ENCODE data around the gene ADAMTSL5.
"Not testable (repeated sequence)": the region's sequence is repeated elsewhere in the genome, so short reads cannot be mapped to it uniquely, and the experiment has no call there.

ADAMTSL5 gene

GRCh38 chr19:1481224-1481892 is 31.5 kb downstream of the ADAMTSL5 start:
- Histone ChIP-seq H3K4me3 (ENCODE audit: low read length) (no peak overlapping the region), H3K9ac (ENCODE audit: low read depth, low read length) (no peak overlapping the region), H3K4me2 (ENCODE audit: low read length) (no peak overlapping the region), H3K9me3 (replicated peaks; ENCODE audit: low read length) (no peaks in the 10 kb centered on the region), H3K36me3 (ENCODE audit: insufficient read depth, low read length) (peaks cover 5% of the 10 kb centered on the region), H3K4me1 (ENCODE audit: control insufficient read depth, insufficient read depth, low read length) (no peaks in the 10 kb centered on the region), H3K27me3 (ENCODE audit: control insufficient read depth, insufficient read depth, low read length) (no peaks in the 10 kb centered on the region)

DNA sequence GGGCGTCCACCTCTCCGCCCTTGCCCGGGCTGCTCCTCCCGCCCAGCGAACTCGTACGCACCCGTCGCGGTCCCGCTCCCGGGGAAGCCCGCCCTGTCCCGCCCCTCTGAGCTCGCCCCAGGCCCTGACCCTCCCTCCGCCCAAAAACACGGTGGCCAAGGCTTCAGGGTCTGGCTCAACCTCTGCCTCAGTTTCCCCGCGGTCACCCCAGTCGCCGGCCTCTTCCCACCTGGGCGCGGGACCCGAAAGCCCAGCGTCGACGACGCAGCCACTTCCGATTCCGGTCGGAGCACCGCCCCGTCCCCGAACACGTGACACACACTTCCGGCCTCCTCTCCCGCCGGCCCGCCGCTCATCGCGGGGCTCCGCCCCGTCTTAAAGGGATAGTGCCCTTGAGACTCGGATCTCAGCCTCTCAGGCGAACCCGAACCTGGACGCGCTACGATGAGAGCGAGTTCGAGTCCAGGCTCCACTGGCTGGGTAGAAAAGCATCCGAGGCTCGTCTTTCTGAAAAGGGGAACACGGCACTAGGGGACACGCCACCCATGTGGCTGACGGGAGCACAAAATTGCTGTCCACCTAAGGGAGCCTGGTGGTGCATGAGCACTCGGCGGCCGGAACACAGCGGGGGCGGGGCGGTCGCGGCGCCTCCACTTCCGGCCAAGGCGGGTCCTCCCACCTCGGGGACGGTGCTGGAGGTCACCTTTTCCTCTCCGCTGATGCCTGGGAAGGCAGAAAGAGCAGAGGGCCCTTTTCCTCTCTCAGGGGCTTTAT is 33.7 kb downstream of the ADAMTSL5 start, which contains the start of gene C19orf25:
C19orf25 (minus strand) TSS at position 282 of the 774 bp plus-strand sequence. CDS start 312 bp downstream, outside the sequence.
- Histone ChIP-seq H3K36me3 (ENCODE audit: insufficient read depth, low read length) (peaks cover 8% of the 10 kb centered on the region), H3K27me3 (ENCODE audit: control insufficient read depth, insufficient read depth, low read length) (no peaks in the 10 kb centered on the region), H3K9ac (ENCODE audit: low read depth, low read length) (peak within 1 kb of the TSS; percentile 77), H3K4me3 (ENCODE audit: low read length) (peak within 1 kb of the TSS; percentile 75), H3K9me3 (replicated peaks; ENCODE audit: low read length) (no peaks in the 10 kb centered on the region), H3K4me2 (ENCODE audit: low read length) (peak within 1 kb of the TSS; percentile 89), H3K4me1 (ENCODE audit: control insufficient read depth, insufficient read depth, low read length) (no peaks in the 10 kb centered on the region)

GRCh38 chr19:1477056-1477455 is 35.8 kb downstream of the ADAMTSL5 start:
- not testable (repeated sequence) for H3K9ac ChIP-seq (ENCODE audit: low read depth, low read length); H3K9me3 ChIP-seq (replicated peaks; ENCODE audit: low read length); H3K36me3 ChIP-seq (ENCODE audit: insufficient read depth, low read length); H3K4me2 ChIP-seq (ENCODE audit: low read length); H3K4me1 ChIP-seq (ENCODE audit: control insufficient read depth, insufficient read depth, low read length); H3K4me3 ChIP-seq (ENCODE audit: low read length)
- H3K27me3 ChIP-seq (ENCODE audit: control insufficient read depth, insufficient read depth, low read length), result peaks cover 15% of the 10 kb centered on the region

DNA sequence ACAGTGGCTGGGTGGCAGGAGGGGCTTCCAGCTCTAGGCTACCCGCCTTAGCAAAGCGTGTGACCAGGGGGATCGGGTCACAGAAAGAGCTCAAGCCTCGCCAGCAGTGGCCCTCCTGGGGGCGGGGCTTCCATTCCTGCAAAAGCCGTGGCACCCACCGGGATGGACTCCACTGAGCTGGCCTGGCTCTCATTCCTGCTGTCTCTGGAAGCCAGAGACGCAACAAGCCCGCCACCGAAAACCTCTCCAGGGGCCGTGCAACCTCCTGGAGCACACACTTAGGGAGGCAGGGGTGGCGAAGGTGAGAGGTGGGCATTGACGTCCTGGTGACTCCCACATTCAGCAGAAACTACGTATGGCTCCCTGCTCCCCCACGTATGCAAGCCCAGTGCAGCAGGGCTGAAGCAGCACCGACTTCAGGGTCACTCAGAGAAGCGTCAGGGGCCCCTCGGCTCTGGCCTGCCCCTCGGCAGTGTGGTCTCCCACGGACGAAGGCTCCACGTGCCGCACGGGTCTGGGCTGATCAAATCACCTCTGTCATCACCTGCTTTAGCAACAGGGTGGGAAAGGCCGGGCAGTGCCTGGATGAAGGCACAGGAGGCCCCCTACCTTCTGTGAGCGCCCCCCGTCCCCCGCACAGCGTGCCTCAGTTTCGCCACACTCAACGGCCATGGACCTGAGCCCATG is 36.9 kb downstream of the ADAMTSL5 start:
- H3K4me3 ChIP-seq (ENCODE audit: low read length), result no peak overlapping the region
- peaks cover 26% of the 10 kb centered on the region for H3K27me3 ChIP-seq (ENCODE audit: control insufficient read depth, insufficient read depth, low read length)
- H3K36me3 ChIP-seq (ENCODE audit: insufficient read depth, low read length), result peaks cover 8% of the 10 kb centered on the region
- H3K4me2 ChIP-seq (ENCODE audit: low read length), result no peak overlapping the region
- H3K9ac ChIP-seq (ENCODE audit: low read depth, low read length), result no peak overlapping the region
- peaks cover 10% of the 10 kb centered on the region for H3K4me1 ChIP-seq (ENCODE audit: control insufficient read depth, insufficient read depth, low read length)
- no peaks in the 10 kb centered on the region for H3K9me3 ChIP-seq (replicated peaks; ENCODE audit: low read length)

DNA sequence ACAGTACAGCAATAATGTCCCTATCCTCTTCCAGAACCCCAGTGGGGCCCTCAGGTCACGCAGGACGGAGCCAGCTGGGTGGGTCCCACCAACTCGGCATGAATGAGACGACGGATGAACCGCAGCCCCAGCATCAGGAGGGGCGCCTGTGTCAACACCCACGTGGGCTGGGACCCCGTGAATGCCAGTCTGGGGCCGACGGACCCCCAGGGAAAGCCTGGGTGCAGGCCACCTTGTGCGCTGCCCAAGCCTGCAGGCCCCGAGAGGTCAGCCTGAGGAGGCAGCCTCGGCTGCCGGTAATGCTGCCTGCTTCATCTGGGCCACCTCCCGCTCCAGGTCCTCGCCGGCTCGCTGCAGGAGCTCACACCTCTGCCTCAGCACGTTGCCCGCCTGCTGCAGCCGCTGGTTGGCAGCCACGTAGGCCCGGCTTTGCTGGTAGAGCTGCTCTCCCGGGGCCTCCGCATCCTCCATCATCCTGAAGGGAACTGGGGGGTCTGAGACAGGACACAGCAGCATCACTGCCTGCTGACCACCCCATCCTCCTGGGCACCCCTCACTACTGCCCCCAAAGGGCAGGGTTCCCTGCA is 38.0 kb downstream of the ADAMTSL5 start:
- Histone ChIP-seq H3K9me3 (replicated peaks; ENCODE audit: low read length) (no peaks in the 10 kb centered on the region), H3K27me3 (ENCODE audit: control insufficient read depth, insufficient read depth, low read length) (peaks cover 37% of the 10 kb centered on the region), H3K4me1 (ENCODE audit: control insufficient read depth, insufficient read depth, low read length) (peaks cover 20% of the 10 kb centered on the region), H3K4me3 (ENCODE audit: low read length) (no peak overlapping the region), H3K4me2 (ENCODE audit: low read length) (no peak overlapping the region), H3K9ac (ENCODE audit: low read depth, low read length) (no peak overlapping the region), H3K36me3 (ENCODE audit: insufficient read depth, low read length) (peaks cover 8% of the 10 kb centered on the region)

DNA sequence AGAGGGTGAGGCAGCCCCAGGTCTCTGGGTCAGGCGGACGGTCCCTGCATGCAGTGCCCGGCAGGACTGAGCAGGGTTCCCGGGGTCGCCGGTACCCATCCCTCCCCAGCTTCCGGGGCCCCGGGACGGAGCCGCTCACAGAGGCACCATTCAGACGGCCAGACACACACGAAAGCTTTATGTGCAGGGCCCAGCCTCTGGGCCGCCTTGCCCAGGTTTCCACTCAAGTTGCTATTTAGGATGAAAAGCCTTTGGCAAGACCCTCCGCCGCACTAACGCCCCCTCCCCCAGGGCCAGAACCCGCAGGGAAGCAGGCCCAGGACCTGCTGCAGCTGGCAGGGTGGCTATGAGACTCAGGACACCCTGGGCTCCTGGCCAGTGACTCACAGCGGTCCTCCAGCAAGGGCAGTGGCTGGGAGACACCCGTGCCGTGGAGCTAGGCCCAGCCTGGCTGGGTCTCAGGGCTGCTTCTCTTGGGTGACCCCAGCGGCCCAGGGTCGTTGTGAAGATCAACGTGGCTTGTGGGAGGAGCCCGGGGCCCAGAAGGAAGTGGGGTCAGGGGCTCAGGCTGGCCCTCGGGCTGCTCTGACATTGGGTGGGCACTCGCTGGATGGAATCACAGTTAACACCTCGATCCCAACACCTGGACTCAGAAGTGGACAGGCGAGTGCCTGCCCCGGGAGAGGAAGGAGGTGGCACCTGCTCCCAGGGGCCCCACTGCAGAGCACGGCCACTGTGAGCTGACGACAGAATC is 38.6 kb downstream of the ADAMTSL5 start:
- Histone ChIP-seq H3K9ac (ENCODE audit: low read depth, low read length) (no peak overlapping the region), H3K9me3 (replicated peaks; ENCODE audit: low read length) (no peaks in the 10 kb centered on the region), H3K4me3 (ENCODE audit: low read length) (no peak overlapping the region), H3K4me2 (ENCODE audit: low read length) (no peak overlapping the region), H3K27me3 (ENCODE audit: control insufficient read depth, insufficient read depth, low read length) (peaks cover 38% of the 10 kb centered on the region), H3K4me1 (ENCODE audit: control insufficient read depth, insufficient read depth, low read length) (peaks cover 25% of the 10 kb centered on the region), H3K36me3 (ENCODE audit: insufficient read depth, low read length) (peaks cover 8% of the 10 kb centered on the region)

GRCh38 chr19:1473085-1473851 is 39.6 kb downstream of the ADAMTSL5 start:
- Histone ChIP-seq H3K9ac (ENCODE audit: low read depth, low read length) (no peak overlapping the region), H3K36me3 (ENCODE audit: insufficient read depth, low read length) (peaks cover 8% of the 10 kb centered on the region), H3K4me1 (ENCODE audit: control insufficient read depth, insufficient read depth, low read length) (peaks cover 27% of the 10 kb centered on the region), H3K9me3 (replicated peaks; ENCODE audit: low read length) (no peaks in the 10 kb centered on the region), H3K27me3 (ENCODE audit: control insufficient read depth, insufficient read depth, low read length) (peaks cover 41% of the 10 kb centered on the region), H3K4me2 (ENCODE audit: low read length) (no peak overlapping the region), H3K4me3 (ENCODE audit: low read length) (no peak overlapping the region)

GRCh38 chr19:1472231-1473084 is 40.4 kb downstream of the ADAMTSL5 start:
- no peak overlapping the region for H3K9ac ChIP-seq (ENCODE audit: low read depth, low read length)
- H3K9me3 ChIP-seq (replicated peaks; ENCODE audit: low read length), result no peaks in the 10 kb centered on the region
- peaks cover 8% of the 10 kb centered on the region for H3K36me3 ChIP-seq (ENCODE audit: insufficient read depth, low read length)
- H3K4me3 ChIP-seq (ENCODE audit: low read length), result no peak overlapping the region
- no peak overlapping the region for H3K4me2 ChIP-seq (ENCODE audit: low read length)
- H3K4me1 ChIP-seq (ENCODE audit: control insufficient read depth, insufficient read depth, low read length), result peaks cover 30% of the 10 kb centered on the region
- H3K27me3 ChIP-seq (ENCODE audit: control insufficient read depth, insufficient read depth, low read length), result peaks cover 44% of the 10 kb centered on the region

DNA sequence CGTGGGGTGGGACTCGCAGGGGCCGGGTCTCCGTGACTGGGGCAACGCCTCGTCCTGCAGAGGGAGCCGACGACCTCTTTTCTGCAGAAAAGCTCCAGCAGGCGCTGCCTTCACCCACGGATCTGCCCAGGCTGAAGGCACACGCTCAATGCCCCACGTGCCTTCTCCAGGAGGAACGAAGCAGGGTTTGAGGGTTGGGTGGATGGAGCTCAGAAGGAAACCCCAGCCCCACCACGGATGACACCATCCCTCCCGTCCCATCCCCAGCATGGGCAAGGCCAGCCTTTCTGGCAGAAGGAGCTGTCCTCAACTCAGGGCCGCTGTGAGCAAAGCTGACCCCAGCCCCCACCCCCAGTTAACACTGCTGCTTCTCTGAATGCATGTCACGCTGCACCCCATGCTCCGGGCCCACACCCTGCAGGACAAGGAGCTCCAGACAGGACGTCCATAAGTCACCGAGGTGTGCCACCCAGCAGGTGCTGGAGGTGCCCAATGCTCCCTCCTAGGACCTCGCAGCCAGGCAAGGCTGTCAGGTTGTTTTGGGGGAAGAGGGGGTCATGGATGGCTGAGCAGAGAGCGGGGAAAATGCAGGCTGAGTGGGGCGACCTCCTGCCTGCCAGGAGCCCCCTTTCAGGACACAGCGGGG is 41.2 kb downstream of the ADAMTSL5 start:
- Histone ChIP-seq H3K9me3 (replicated peaks; ENCODE audit: low read length) (no peaks in the 10 kb centered on the region), H3K4me3 (ENCODE audit: low read length) (no peak overlapping the region), H3K9ac (ENCODE audit: low read depth, low read length) (no peak overlapping the region), H3K27me3 (ENCODE audit: control insufficient read depth, insufficient read depth, low read length) (peaks cover 48% of the 10 kb centered on the region), H3K4me1 (ENCODE audit: control insufficient read depth, insufficient read depth, low read length) (peaks cover 30% of the 10 kb centered on the region), H3K4me2 (ENCODE audit: low read length) (peak overlapping the region; percentile 81), H3K36me3 (ENCODE audit: insufficient read depth, low read length) (peaks cover 4% of the 10 kb centered on the region)
